Fibroblast of the aortic adventitia (primary cell): ENCODE results near the gene ADD1. TPM values are rescaled to one million over a fixed set of nuclear protein-coding genes. Genes with fewer than 3 reads are reported as not detected.

ENCODE experiments used
- DNase-seq: peaks from one replicate; pipeline ENCODE4 v3.0.0-alpha.2; 2010; ENCODE audit warnings: low read depth
- H3K4me3 ChIP-seq: 2 replicates; pipeline ENCODE4 v1.5.1; 2011; ENCODE audit warnings: low read depth, mild to moderate bottlenecking, control low read depth, low read length, moderate library complexity
- total RNA-seq: library from RNA; depleted of rRNA; stranded (reverse); fragments of >200 nt; gene quantifications from 2 replicates; pipeline ENCODE4 v1.2.3, GENCODE V29; 2012; ENCODE audit warnings: low replicate concordance
- TF ChIP-seq, protein P1 (sequence below): IDR thresholded peaks from 2 replicates; pipeline ENCODE4 v1.5.1; 2011; ENCODE audit warnings: mild to moderate bottlenecking, low read length, control low read depth, inconsistent platforms; ENCODE audit not compliant: insufficient read depth

ADD1 gene
- total RNA-seq, 1 donor: 168 TPM

DNA sequence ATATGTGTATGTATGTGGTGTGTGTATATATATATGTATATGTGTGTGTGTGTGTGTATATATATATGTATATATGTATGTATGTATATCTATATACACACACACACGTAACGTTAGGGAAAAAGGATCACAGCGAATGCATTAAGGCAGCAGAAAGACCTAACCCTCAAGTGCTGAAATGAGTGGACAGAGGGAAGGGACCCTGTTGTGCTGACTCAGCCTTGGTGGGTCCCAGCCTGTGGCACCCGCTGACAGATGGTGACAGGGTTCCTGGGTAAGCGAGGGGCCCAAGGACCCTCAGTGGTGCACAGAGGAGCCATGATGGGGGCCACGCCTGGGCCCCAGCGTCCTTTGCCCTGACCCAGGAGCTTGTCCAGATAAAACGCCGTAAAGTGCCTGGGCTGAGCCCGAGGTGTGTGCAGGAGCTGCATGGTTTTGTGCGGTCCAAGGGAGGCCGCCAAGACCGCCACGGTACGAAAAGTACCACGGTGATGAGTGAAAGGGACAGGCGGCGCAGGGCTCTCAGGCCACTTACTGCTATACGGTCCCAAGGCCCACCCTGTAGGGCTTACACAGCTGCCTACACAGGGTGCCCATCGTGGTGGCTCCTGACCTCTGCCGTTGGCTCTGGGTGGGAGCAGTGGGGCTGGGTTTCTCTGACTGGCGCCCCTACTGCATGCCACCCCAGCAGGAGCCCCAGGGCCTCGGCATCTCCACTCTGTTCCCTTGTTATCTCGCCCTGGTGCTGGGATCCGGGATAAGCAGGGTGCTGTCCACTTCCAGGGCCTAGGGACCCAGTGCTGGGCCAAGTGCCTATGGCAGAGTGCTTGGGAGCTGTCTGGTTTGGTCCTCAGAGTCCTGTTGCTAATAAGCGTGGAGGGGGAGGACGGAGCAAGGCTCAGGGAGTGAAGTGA, 40.8 kb upstream of the ADD1 start:
- no peak overlapping the region for H3K4me3 ChIP-seq
- DNase-seq: no peak
- TF ChIP-seq, protein P1, sequence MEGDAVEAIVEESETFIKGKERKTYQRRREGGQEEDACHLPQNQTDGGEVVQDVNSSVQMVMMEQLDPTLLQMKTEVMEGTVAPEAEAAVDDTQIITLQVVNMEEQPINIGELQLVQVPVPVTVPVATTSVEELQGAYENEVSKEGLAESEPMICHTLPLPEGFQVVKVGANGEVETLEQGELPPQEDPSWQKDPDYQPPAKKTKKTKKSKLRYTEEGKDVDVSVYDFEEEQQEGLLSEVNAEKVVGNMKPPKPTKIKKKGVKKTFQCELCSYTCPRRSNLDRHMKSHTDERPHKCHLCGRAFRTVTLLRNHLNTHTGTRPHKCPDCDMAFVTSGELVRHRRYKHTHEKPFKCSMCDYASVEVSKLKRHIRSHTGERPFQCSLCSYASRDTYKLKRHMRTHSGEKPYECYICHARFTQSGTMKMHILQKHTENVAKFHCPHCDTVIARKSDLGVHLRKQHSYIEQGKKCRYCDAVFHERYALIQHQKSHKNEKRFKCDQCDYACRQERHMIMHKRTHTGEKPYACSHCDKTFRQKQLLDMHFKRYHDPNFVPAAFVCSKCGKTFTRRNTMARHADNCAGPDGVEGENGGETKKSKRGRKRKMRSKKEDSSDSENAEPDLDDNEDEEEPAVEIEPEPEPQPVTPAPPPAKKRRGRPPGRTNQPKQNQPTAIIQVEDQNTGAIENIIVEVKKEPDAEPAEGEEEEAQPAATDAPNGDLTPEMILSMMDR: no peak

DNA sequence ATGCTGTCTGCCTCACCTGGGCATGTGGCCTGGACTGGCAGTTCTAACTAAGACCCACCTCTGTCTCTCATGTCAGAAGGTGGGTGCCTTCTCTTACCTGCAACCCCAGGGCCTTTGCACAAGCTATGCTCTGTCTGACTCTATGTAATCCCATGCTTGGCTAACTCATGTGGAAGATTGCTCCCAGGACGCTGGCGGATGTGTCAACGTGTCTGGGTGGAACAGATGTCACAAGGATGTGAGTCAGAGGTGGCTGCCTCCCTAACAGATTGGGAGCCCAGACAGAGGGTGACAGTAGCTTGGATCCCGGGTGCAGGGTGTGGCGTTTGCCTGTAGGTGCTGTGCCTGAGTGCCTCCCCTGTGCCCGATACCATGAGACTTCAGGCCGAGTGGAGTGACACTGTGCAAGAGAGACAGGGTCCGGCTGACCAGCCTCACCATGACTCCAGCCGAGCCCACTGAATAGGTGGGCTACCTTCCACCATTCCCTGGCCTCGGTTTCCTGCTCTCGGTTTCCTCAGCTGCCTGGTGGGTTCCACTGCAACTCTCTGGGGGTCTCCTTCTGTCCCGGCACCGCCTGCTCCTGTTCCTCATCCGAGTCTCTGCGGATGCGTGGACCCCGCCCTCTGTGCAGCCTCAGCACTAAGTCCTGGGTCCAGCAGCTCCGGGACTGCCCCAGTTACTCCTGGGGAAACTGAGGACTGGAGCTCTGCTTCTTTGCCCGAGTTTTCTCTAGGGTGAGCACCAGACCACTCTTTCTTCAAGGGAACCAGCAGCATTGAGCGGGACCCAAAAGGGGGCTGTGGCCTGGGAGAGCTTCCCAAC, 39.8 kb upstream of the ADD1 start:
- no peak overlapping the region for H3K4me3 ChIP-seq
- TF ChIP-seq, protein P1: no peak
- no peak for DNase-seq

DNA sequence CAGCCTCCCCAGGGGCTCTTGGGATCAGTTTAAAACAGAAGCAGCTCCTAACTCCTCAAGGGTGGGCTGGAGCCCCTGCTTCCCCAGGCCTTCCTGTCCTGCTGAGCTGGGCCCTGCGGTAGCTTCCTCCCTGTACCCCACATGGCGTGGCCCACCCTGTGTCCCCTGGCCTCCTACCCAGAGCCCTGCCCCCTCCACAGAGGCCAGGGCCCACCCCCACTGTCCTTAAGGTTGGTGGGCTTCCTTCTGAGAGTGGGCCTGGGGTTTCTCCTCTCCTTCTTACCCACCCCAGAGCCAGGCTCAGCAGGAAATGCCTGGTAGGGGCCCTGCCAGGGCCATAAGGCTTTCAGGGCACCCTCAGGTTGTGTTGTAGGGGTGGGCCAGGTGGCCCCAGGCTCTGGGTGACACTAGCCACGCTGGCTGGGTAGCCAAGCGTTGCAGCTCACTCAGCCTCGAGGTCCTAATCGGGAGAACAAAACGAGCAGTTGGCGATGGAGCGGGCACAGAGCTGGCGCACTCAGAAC, 39.1 kb upstream of the ADD1 start:
- DNase-seq: no peak
- no peak overlapping the region for H3K4me3 ChIP-seq
- TF ChIP-seq, protein P1: no peak

DNA sequence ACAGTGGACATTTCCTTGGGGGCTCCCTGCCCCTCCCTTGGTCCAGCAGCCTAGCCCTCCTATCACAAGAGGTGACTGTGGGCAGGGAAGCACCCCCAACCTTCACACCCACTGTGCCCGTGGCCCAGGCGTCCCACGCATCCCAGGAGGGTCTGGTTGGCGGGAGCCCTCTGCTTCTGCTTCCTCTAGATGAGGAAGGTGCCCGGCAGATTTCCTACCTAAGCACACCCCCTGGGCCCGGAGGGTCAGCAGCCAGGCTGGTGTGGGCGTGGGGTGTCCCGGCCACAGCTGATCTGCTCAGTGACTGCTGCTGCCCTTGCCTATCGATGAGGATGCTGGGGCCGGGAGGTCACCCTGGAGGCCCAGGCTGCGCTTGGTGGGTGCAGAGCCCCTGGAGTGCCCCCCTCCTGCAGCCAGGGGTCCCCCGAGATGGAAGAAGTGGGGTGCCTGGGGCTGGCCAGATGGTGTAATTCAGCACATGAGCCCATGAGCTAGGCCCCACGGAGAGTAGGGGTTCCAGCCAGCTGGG, 38.6 kb upstream of the ADD1 start:
- no peak for DNase-seq
- H3K4me3 ChIP-seq: no peak overlapping the region
- TF ChIP-seq, protein P1: no peak

DNA sequence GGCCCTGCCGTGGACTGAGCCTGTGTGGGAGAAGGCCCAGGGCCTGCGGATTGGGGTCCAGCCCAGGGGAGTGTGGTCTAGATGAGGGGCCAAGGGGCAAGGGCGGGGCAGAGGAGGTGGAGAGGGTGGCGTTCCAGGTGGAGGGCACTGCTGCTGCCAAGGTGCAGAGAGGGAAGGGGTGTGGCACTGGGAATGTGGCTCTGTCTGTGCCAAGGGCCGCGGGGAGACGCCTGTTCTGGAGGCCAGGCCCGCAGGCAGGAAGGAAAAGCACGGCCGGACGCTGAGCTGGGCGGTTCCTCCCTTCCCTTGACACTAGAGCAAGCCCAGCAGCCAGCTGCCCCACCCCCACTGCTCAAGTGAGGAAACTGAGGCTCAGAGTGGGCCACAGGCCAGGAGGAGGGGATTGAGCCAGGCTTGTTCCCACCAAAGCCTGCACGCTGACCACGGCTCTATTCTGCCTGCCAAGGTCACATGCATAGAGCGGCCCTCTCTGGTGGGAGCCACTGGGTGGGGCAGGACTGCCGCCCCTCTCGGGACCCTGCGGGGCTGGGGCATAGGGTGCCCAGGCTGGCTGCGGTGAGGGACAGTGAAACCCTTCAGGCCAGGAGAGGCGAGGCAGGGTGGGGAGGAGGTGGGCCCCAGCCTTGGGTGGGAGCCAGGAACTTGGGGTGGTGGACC, 37.8 kb upstream of the ADD1 start:
- DNase-seq: peak; percentile 22
- TF ChIP-seq, protein P1: no peak

More for the DNA sequence above, 37.8 kb upstream of the ADD1 start:
- no peak overlapping the region for H3K4me3 ChIP-seq
